HepG2 (cell line): ENCODE data around the gene PRUNE1. TPM values are rescaled to one million over a fixed set of nuclear protein-coding genes. Genes with fewer than 3 reads are reported as not detected.

ENCODE experiments used
- ADNP ChIP-seq: sonication (generic); formaldehyde crosslinking; IDR thresholded peaks from 2 replicates; pipeline ENCODE4 v1.4.0; 2020; ENCODE audit warnings: missing genetic modification reagents
- ATRX ChIP-seq: sonication (generic); formaldehyde crosslinking; IDR thresholded peaks from 2 replicates; pipeline ENCODE4 v1.4.0; 2020; ENCODE audit warnings: missing genetic modification reagents, borderline replicate concordance
- CBX5 ChIP-seq: sonication (generic); formaldehyde crosslinking; IDR thresholded peaks from 2 replicates; pipeline ENCODE4 v1.4.0; 2020; ENCODE audit warnings: missing genetic modification reagents, borderline replicate concordance
- EED ChIP-seq: sonication (generic); formaldehyde crosslinking; IDR thresholded peaks from 2 replicates; pipeline ENCODE4 v1.5.0; 2020; ENCODE audit warnings: mild to moderate bottlenecking, missing genetic modification reagents
- HCFC1 ChIP-seq: fragments of 150-350 bp; IDR thresholded peaks from 2 replicates; pipeline ENCODE4 v1.6.1; 2014; ENCODE audit warnings: low read depth, low read length
- MXI1 ChIP-seq: IDR thresholded peaks from 3 replicates; pipeline ENCODE4 v1.6.1; 2012; ENCODE audit warnings: low read depth, low read length, inconsistent platforms, borderline replicate concordance
- NR2F1 ChIP-seq, 2 experiments: fragments of 450-650 bp in 1 of 2; formaldehyde crosslinking in 1 of 2; IDR thresholded peaks; 2 replicates each; pipeline versions ENCODE4 v1.5.0 to v1.6.1; 2016 to 2020; ENCODE audit warnings: mild to moderate bottlenecking in 1 of 2, missing compliant biosample characterization in 1 of 2, missing genetic modification reagents in 1 of 2, moderate library complexity in 1 of 2
- SOX13 ChIP-seq, 3 experiments: fragments of 450-650 bp in 1 of 3; sonication (generic) in 1 of 3; formaldehyde crosslinking in 1 of 3; IDR thresholded peaks in 2 of 3; conservative IDR thresholded peaks in 1 of 3; 2 replicates each; pipeline versions ENCODE4 v1.5.0 to v1.6.1; 2016 to 2020; ENCODE audit warnings: antibody characterized with exemption in 1 of 3, mild to moderate bottlenecking in 1 of 3, missing compliant biosample characterization in 1 of 3, missing genetic modification reagents in 1 of 3, moderate library complexity in 1 of 3
- SP2 ChIP-seq: sonication (generic); formaldehyde crosslinking; IDR thresholded peaks from 2 replicates; pipeline ENCODE4 v1.5.1; 2020; ENCODE audit warnings: mild to moderate bottlenecking, missing genetic modification reagents
- TSC22D2 ChIP-seq: sonication (generic); formaldehyde crosslinking; IDR thresholded peaks from 2 replicates; pipeline ENCODE4 v1.5.1; 2020; ENCODE audit warnings: missing genetic modification reagents, mild to moderate bottlenecking, borderline replicate concordance
- ZNF143 ChIP-seq: sonication (generic); formaldehyde crosslinking; IDR thresholded peaks from 2 replicates; pipeline ENCODE4 v1.4.0; 2020; ENCODE audit warnings: missing genetic modification reagents
- ZNF30 ChIP-seq: sonication (generic); formaldehyde crosslinking; IDR thresholded peaks from 2 replicates; pipeline ENCODE4 v1.5.0; 2020; ENCODE audit warnings: mild to moderate bottlenecking, missing genetic modification reagents
- ZNF354B ChIP-seq: sonication (generic); formaldehyde crosslinking; IDR thresholded peaks from 2 replicates; pipeline ENCODE4 v1.8.0; 2022; ENCODE audit warnings: mild to moderate bottlenecking, missing genetic modification reagents
- ZNF737 ChIP-seq: sonication (generic); formaldehyde crosslinking; IDR thresholded peaks from 2 replicates; pipeline ENCODE4 v1.5.0; 2020; ENCODE audit warnings: missing genetic modification reagents, mild to moderate bottlenecking, borderline replicate concordance
- ZNF83 ChIP-seq: sonication (generic); formaldehyde crosslinking; IDR thresholded peaks from 2 replicates; pipeline ENCODE4 v1.4.0; 2020; ENCODE audit warnings: missing genetic modification reagents, mild to moderate bottlenecking, borderline replicate concordance
- polyA plus RNA-seq, 8 experiments: library from polyadenylated mRNA; depleted of rRNA in 3 of 8; stranded (reverse) in 7 of 8; unstranded in 1 of 8; fragments of >200 nt; fragmentation: Illumina TruSeq in 4 of 8; extraction: Trizol in 4 of 8; gene quantifications; 2 replicates each; pipeline versions ENCODE4 v1.2.1 to v1.2.3, GENCODE V29; 2011 to 2016; ENCODE audit warnings: low read depth in 4 of 8, missing spikeins in 1 of 8, mixed read lengths in 1 of 8; ENCODE audit not compliant: insufficient read depth in 1 of 8
- total RNA-seq, 5 experiments: library from RNA; depleted of rRNA; stranded (reverse); fragments of >200 nt; fragmentation: Illumina TruSeq; extraction: Trizol; gene quantifications; 2 replicates each; pipeline ENCODE4 v1.2.3, GENCODE V29; 2016; ENCODE audit warnings: low read depth in 1 of 5
- TF ChIP-seq, protein P1 (sequence below): sonication (generic); formaldehyde crosslinking; IDR thresholded peaks from 2 replicates; pipeline ENCODE4 v1.5.1; 2020; ENCODE audit warnings: mild to moderate bottlenecking, missing genetic modification reagents, borderline replicate concordance
- TF ChIP-seq, protein P2 (sequence below): fragments of 450-650 bp; IDR thresholded peaks from 2 replicates; pipeline ENCODE4 v1.6.1; 2016
- TF ChIP-seq, protein P3 (sequence below): fragments of 450-650 bp; IDR thresholded peaks from 2 replicates; pipeline ENCODE4 v1.6.1; 2017; ENCODE audit warnings: mild to moderate bottlenecking

The PRUNE1 gene
- total and polyA plus RNA-seq, 2 of the 13 experiments (the other 11 are each of a cell fraction or from before 2014, with no cell fraction given), result 19.0 to 31.9 TPM

DNA sequence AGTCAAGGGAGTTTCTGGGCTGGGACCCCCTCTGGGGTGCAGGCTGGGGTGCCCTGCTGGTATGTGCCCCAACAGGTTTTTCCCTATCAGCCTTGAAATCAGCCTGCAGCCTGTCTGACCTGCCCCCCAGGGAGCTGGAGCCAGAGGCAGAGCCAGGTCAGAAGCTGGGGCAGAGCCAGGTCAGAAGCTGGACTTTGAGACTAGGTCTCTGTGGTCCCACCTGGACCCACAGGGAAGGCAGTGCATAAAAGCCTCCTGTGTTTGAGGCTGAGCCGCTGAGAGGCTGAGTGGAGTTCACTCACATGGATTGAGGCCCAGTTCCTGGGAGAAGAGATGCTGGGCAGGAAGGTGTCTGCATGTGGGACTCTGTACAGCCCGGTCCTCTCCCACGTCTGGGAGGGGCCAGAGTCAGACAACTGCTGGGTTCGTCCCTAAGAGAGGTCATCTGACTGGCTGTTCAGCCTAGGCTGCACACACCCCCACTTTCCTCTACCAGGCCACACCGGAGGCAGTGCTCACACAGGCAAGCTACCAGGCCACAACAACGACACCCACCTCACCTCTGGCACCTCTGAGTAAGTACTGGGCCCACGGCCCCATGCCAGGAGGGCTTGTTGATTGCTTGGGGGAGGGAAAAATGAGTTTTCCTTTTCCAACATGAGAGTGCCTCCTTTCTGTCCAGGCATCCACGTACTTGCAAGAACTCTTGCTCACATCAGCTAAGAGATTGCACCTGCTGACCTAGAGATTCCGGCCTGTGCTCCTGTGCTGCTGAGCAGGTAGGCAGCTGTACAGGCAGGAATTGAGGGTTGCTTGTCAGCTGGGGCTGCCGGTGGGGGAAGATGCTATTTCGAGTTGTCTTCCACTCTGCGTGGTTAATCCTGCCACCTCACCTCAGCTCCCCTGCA, 26.2 kb upstream of the PRUNE1 start, which contains the start of gene ANXA9 (continued):
- 0 out of 2 replicates have a peak, but pooled peaks have one; percentile 60 for TF ChIP-seq ZNF737 (CRISPR knock-in tag)
- TF ChIP-seq, protein P1, sequence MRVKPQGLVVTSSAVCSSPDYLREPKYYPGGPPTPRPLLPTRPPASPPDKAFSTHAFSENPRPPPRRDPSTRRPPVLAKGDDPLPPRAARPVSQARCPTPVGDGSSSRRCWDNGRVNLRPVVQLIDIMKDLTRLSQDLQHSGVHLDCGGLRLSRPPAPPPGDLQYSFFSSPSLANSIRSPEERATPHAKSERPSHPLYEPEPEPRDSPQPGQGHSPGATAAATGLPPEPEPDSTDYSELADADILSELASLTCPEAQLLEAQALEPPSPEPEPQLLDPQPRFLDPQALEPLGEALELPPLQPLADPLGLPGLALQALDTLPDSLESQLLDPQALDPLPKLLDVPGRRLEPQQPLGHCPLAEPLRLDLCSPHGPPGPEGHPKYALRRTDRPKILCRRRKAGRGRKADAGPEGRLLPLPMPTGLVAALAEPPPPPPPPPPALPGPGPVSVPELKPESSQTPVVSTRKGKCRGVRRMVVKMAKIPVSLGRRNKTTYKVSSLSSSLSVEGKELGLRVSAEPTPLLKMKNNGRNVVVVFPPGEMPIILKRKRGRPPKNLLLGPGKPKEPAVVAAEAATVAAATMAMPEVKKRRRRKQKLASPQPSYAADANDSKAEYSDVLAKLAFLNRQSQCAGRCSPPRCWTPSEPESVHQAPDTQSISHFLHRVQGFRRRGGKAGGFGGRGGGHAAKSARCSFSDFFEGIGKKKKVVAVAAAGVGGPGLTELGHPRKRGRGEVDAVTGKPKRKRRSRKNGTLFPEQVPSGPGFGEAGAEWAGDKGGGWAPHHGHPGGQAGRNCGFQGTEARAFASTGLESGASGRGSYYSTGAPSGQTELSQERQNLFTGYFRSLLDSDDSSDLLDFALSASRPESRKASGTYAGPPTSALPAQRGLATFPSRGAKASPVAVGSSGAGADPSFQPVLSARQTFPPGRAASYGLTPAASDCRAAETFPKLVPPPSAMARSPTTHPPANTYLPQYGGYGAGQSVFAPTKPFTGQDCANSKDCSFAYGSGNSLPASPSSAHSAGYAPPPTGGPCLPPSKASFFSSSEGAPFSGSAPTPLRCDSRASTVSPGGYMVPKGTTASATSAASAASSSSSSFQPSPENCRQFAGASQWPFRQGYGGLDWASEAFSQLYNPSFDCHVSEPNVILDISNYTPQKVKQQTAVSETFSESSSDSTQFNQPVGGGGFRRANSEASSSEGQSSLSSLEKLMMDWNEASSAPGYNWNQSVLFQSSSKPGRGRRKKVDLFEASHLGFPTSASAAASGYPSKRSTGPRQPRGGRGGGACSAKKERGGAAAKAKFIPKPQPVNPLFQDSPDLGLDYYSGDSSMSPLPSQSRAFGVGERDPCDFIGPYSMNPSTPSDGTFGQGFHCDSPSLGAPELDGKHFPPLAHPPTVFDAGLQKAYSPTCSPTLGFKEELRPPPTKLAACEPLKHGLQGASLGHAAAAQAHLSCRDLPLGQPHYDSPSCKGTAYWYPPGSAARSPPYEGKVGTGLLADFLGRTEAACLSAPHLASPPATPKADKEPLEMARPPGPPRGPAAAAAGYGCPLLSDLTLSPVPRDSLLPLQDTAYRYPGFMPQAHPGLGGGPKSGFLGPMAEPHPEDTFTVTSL (CRISPR knock-in tag), result peak; percentile 73
- no peak for TF ChIP-seq HCFC1
- peak in 1 of 2 experiments; percentile 72; a peak in 2 of 4 replicates for TF ChIP-seq NR2F1 (CRISPR knock-in tag; IDR thresholded peaks at IDR 0.05)
- TF ChIP-seq, protein P2, sequence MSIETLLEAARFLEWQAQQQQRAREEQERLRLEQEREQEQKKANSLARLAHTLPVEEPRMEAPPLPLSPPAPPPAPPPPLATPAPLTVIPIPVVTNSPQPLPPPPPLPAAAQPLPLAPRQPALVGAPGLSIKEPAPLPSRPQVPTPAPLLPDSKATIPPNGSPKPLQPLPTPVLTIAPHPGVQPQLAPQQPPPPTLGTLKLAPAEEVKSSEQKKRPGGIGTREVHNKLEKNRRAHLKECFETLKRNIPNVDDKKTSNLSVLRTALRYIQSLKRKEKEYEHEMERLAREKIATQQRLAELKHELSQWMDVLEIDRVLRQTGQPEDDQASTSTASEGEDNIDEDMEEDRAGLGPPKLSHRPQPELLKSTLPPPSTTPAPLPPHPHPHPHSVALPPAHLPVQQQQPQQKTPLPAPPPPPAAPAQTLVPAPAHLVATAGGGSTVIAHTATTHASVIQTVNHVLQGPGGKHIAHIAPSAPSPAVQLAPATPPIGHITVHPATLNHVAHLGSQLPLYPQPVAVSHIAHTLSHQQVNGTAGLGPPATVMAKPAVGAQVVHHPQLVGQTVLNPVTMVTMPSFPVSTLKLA, result no peak
- TF ChIP-seq ZNF354B (CRISPR knock-in tag), result no peak
- peak; percentile 57; the same call in 1 of the 3 replicates for TF ChIP-seq MXI1
- TF ChIP-seq, protein P3, sequence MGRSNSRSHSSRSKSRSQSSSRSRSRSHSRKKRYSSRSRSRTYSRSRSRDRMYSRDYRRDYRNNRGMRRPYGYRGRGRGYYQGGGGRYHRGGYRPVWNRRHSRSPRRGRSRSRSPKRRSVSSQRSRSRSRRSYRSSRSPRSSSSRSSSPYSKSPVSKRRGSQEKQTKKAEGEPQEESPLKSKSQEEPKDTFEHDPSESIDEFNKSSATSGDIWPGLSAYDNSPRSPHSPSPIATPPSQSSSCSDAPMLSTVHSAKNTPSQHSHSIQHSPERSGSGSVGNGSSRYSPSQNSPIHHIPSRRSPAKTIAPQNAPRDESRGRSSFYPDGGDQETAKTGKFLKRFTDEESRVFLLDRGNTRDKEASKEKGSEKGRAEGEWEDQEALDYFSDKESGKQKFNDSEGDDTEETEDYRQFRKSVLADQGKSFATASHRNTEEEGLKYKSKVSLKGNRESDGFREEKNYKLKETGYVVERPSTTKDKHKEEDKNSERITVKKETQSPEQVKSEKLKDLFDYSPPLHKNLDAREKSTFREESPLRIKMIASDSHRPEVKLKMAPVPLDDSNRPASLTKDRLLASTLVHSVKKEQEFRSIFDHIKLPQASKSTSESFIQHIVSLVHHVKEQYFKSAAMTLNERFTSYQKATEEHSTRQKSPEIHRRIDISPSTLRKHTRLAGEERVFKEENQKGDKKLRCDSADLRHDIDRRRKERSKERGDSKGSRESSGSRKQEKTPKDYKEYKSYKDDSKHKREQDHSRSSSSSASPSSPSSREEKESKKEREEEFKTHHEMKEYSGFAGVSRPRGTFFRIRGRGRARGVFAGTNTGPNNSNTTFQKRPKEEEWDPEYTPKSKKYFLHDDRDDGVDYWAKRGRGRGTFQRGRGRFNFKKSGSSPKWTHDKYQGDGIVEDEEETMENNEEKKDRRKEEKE, result no peak
- no peak for TF ChIP-seq ZNF30 (CRISPR knock-in tag)
- TF ChIP-seq ZNF143 (CRISPR knock-in tag), result no peak; the same call in 1 of the 2 replicates
- TF ChIP-seq CBX5 (CRISPR knock-in tag), result no peak; the same call in none of the 2 replicates
- TF ChIP-seq ZNF83 (CRISPR knock-in tag), result no peak
- no peak for TF ChIP-seq ADNP (CRISPR knock-in tag)
- TF ChIP-seq TSC22D2 (CRISPR knock-in tag), result peak; percentile 24; the same call in 1 of the 2 replicates
- no peak for TF ChIP-seq SP2 (CRISPR knock-in tag)
- no peak for TF ChIP-seq EED (CRISPR knock-in tag)
- TF ChIP-seq SOX13 (IDR thresholded peaks at IDR 0.05), result no peak
- TF ChIP-seq SOX13 (CRISPR knock-in tag; conservative IDR thresholded peaks at IDR 0.05 in 1 of 2, IDR thresholded peaks at IDR 0.05 in 1 of 2), result peak in 1 of 2 experiments; percentile 49; a peak in 1 of 4 replicates
- no peak for TF ChIP-seq ATRX (CRISPR knock-in tag)
